HepG2 (cell line): ENCODE measurements around the gene HLA-DRB1. TPM values are rescaled to one million over a fixed set of nuclear protein-coding genes. Genes with fewer than 3 reads are reported as not detected.

Experiments
- ATAC-seq: fragments of 200-7000 bp; cut with Tn5 transposase; 3 replicates; pipeline ENCODE4 v1.9.1; 2020; ENCODE audit warnings: mild to moderate bottlenecking, moderate library complexity
- BruUV-seq: library from RNA; stranded (reverse); fragments of 400-500 nt; replicated peaks from 2 replicates; lab custom pipeline; 2021; lab: Mats Ljungman, UMichigan
- CTCF ChIA-PET: fragments of 300-600 bp; formaldehyde crosslinking; extraction: SDS; loops from one replicate; lab custom pipeline; 2021; ENCODE audit warnings: low total read pairs, inconsistent platforms, low intra/inter-chr PET ratio; lab: Yijun Ruan, JAX
- POLR2A ChIA-PET: fragments of 350-600 bp; sonication (Branson Sonifier 250); formaldehyde crosslinking; loops from one replicate; lab custom pipeline; 2020; ENCODE audit warnings: antibody characterized with exemption, inconsistent platforms; lab: Yijun Ruan, JAX
- DNase-seq: peaks from one replicate; pipeline ENCODE4 v3.0.0-alpha.2; 2015; ENCODE audit warnings: low spot score
- FAIRE-seq: peaks from 3 replicates; lab custom pipeline; 2011; peaks lifted over from hg19 to GRCh38; lab: Jason Lieb, UNC
- H2AFZ ChIP-seq: one replicate; pipeline ENCODE4 v1.6.1; 2011; ENCODE audit warnings: low read length, inconsistent platforms
- H3K27ac ChIP-seq: fragments of 300-600 bp; 3 replicates; pipeline ENCODE4 v1.8.0; 2011; ENCODE audit warnings: mixed run types, mild to moderate bottlenecking, mixed read lengths, low read length, inconsistent platforms; ENCODE audit not compliant: insufficient read depth; ENCODE audit errors: extremely low read length
- H3K27me3 ChIP-seq, 2 experiments: fragments of 200-600 bp in 1 of 2; 2 replicates in 1 of 2; 3 replicates in 1 of 2; pipeline versions ENCODE4 v1.6.0 to v1.8.0; 2011; ENCODE audit warnings: low read length in 2 of 2, mild to moderate bottlenecking in 2 of 2, moderate library complexity in 2 of 2, inconsistent platforms in 1 of 2; ENCODE audit not compliant: insufficient read depth in 2 of 2, control insufficient read depth in 1 of 2
- H3K36me3 ChIP-seq, 2 experiments: fragments of 200-600 bp in 1 of 2; replicated peaks in 1 of 2; 2 replicates in 1 of 2; 3 replicates in 1 of 2; pipeline versions ENCODE4 v1.5.1 to v1.8.0; 2011; ENCODE audit warnings: low read length in 2 of 2, inconsistent platforms in 1 of 2; ENCODE audit not compliant: insufficient read depth in 2 of 2, control insufficient read depth in 1 of 2
- H3K4me1 ChIP-seq: 2 replicates; pipeline ENCODE4 v1.5.1; 2012; ENCODE audit warnings: low read length, inconsistent platforms; ENCODE audit not compliant: insufficient read depth
- H3K4me2 ChIP-seq: 2 replicates; pipeline ENCODE4 v1.6.0; 2011; ENCODE audit warnings: low read depth, low read length, inconsistent platforms
- H3K4me3 ChIP-seq, 3 experiments: fragments of 200-600 bp in 1 of 3; sonication (generic), shearing (Covaris generic) in 1 of 3; replicated peaks in 1 of 3; 2 replicates each; pipeline ENCODE4 v1.5.1; 2011 to 2016; ENCODE audit warnings: low read length in 3 of 3, inconsistent platforms in 2 of 3, low read depth in 2 of 3, mild to moderate bottlenecking in 2 of 3, control low read depth in 1 of 3, mixed read lengths in 1 of 3; ENCODE audit not compliant: insufficient read depth in 1 of 3
- H3K79me2 ChIP-seq: one replicate; pipeline ENCODE4 v1.6.1; 2011; ENCODE audit warnings: low read length, inconsistent platforms; ENCODE audit not compliant: insufficient read depth
- H3K9ac ChIP-seq: 2 replicates; pipeline ENCODE4 v1.6.0; 2011; ENCODE audit warnings: mild to moderate bottlenecking, low read depth, low read length, inconsistent platforms; ENCODE audit not compliant: insufficient read depth
- H3K9me3 ChIP-seq: 2 replicates; pipeline ENCODE4 v1.5.1; 2012; ENCODE audit warnings: mild to moderate bottlenecking, low read length
- H4K20me1 ChIP-seq: 2 replicates; pipeline ENCODE4 v1.6.0; 2011; ENCODE audit warnings: inconsistent platforms, mild to moderate bottlenecking, low read length, moderate library complexity; ENCODE audit not compliant: insufficient read depth
- ATF7 ChIP-seq, 2 experiments: fragments of 450-650 bp in 1 of 2; sonication (generic) in 1 of 2; formaldehyde crosslinking in 1 of 2; IDR thresholded peaks; 2 replicates each; pipeline versions ENCODE4 v1.4.0 to v1.6.1; 2016 to 2020; ENCODE audit warnings: antibody characterized with exemption in 1 of 2, mild to moderate bottlenecking in 1 of 2, missing genetic modification reagents in 1 of 2
- FOXA3 ChIP-seq: IDR thresholded peaks from 2 replicates; pipeline ENCODE4 v1.6.1; 2016; ENCODE audit warnings: missing genetic modification reagents, missing compliant biosample characterization
- GABPA ChIP-seq, 2 experiments: IDR thresholded peaks; 2 replicates each; pipeline ENCODE4 v1.6.1; 2011 to 2016; ENCODE audit warnings: low read depth in 2 of 2, low read length in 1 of 2, missing biosample characterization in 1 of 2, missing genetic modification characterization in 1 of 2
- SRSF4 ChIP-seq: fragments of 200-400 bp; formaldehyde crosslinking; IDR thresholded peaks from one replicate; pipeline ENCODE4 v1.6.1; 2018; ENCODE audit warnings: mild to moderate bottlenecking, low read depth, low read length, moderate library complexity; ENCODE audit not compliant: poor library complexity, severe bottlenecking
- ZBTB2 ChIP-seq: sonication (generic); formaldehyde crosslinking; IDR thresholded peaks from 2 replicates; pipeline ENCODE4 v1.8.0; 2022; ENCODE audit warnings: low read depth, missing genetic modification reagents
- ZNF431 ChIP-seq: sonication (generic); formaldehyde crosslinking; IDR thresholded peaks from 2 replicates; pipeline ENCODE4 v1.9.0; 2022; ENCODE audit warnings: missing genetic modification reagents, low read depth, mild to moderate bottlenecking, borderline replicate concordance
- ZNF616 ChIP-seq: sonication (generic); formaldehyde crosslinking; IDR thresholded peaks from 2 replicates; pipeline ENCODE4 v1.5.0; 2020; ENCODE audit warnings: low read depth, mild to moderate bottlenecking, missing genetic modification reagents
- ZNF782 ChIP-seq: sonication (generic); formaldehyde crosslinking; IDR thresholded peaks from 2 replicates; pipeline ENCODE4 v1.4.0; 2020; ENCODE audit warnings: missing genetic modification reagents, mild to moderate bottlenecking, borderline replicate concordance
- WGBS: methylation state at CpG from one replicate; pipeline ENCODE4 v1.1.6; 2017; ENCODE audit warnings: low lambda C conversion rate; 5-methylcytosine and 5-hydroxymethylcytosine counted together
- in situ Hi-C: cut with HindIII; loops from 2 replicates; pipeline ENCODE4 v1.10.0; 2017; ENCODE audit warnings: low pct_unique_long_range_greater_than_20kb; ENCODE audit not compliant: extremely low pct_ligation_motif_present
- intact Hi-C: fragments of 100-400 bp; cut with micrococcal nuclease; formaldehyde crosslinking; loops from one replicate; pipeline ENCODE4 v1.10.0; 2022; ENCODE audit not compliant: unreplicated experiment
- polyA plus RNA-seq, 8 experiments: library from polyadenylated mRNA; depleted of rRNA in 3 of 8; stranded (reverse) in 7 of 8; unstranded in 1 of 8; fragments of >200 nt; fragmentation: Illumina TruSeq in 4 of 8; extraction: Trizol in 4 of 8; gene quantifications; 2 replicates each; pipeline versions ENCODE4 v1.2.1 to v1.2.3, GENCODE V29; 2011 to 2016; ENCODE audit warnings: low read depth in 4 of 8, missing spikeins in 1 of 8, mixed read lengths in 1 of 8; ENCODE audit not compliant: insufficient read depth in 1 of 8
- total RNA-seq, 5 experiments: library from RNA; depleted of rRNA; stranded (reverse); fragments of >200 nt; fragmentation: Illumina TruSeq; extraction: Trizol; gene quantifications; 2 replicates each; pipeline ENCODE4 v1.2.3, GENCODE V29; 2016; ENCODE audit warnings: low read depth in 1 of 5
- TF ChIP-seq, protein P1 (sequence below): sonication (generic); formaldehyde crosslinking; IDR thresholded peaks from 2 replicates; pipeline ENCODE4 v1.9.0; 2021; ENCODE audit warnings: mild to moderate bottlenecking, missing genetic modification reagents

The HLA-DRB1 gene
- total and polyA plus RNA-seq, 2 of the 13 experiments (the other 11 are each of a cell fraction or from before 2014, with no cell fraction given) = 0.09 TPM; not detected in 1

DNA sequence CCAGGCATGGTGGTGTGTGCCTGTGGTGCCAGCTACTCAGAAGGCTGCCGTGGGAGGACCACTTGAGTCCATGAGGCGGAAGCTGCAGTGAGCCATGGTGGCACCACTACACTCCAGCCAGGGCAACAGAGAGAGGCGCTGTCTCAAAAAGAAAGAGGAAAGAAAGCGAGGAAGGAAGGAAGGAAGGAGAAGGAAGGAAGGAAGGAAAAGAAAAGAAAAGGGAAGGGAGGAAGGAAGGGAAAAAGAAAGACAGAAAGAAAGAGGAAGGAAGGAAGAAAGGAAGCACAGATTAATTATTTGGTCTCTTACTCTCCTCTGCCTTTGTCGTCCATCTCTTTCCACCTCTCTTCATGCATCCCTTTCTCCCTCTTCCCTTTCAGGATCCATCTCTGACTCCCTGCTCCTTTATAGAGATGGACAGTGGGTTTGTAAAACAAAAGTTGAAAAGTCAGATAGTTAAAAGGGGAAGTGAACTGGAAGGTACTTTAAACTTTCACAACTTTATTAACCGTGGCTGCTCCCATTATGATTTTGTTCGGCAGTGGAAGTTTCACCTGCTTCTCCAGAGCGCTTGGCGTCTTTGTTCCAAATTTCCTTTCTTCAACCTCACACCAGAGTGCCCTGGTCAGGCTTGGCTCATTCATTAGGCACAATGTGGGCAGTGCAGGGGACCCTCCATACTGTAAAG lies 49.0 kb upstream of the HLA-DRB1 start:
- Histone ChIP-seq H4K20me1 (no peaks in the 10 kb centered on the region), H3K4me2 (no peak overlapping the region), H3K27me3 (peaks cover 2 to 9% of the 10 kb centered on the region in 2 experiments; a peak in 3 of 5 replicates), H3K36me3 (no peaks in the 10 kb centered on the region), H3K4me3 (no peak overlapping the region), H2AFZ (no peak overlapping the region), H3K27ac (no peak overlapping the region), H3K79me2 (no peaks in the 10 kb centered on the region), H3K9me3 (no peaks in the 10 kb centered on the region), H3K9ac (no peak overlapping the region), H3K4me1 (no peaks in the 10 kb centered on the region)
- 6% methylated on average over 9 of the region's 9 CpGs for WGBS
- DNase-seq = no peak
- intact Hi-C loops (no loop called here), in situ Hi-C loops (no loop called here)
- CTCF ChIA-PET = no interaction called here
- POLR2A ChIA-PET = no interaction called here
- no TSS peak for BruUV-seq
- FAIRE-seq = no peak
- no peak for TF ChIP-seq ZNF431 (CRISPR knock-in tag)
- no peak for TF ChIP-seq SRSF4
- ATAC-seq = no peak

DNA sequence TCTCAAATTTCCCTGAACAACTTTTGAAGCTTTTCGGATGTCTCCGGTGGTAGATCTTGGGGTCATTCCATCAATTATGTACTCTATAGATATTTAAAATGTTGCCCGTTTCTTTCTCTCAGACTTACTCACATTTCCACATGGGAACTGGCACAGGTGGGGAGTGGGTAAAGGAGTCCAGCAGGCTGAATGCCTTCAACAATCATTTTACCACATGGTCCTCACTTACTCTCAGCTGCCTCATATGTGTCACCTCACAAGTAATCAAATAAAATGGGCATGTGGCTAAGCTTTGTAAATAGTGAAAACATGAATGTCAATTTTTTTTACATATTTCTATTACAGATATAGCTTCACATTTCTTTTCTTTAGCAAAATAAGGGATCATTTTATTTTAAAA lies 48.2 kb upstream of the HLA-DRB1 start:
- ATAC-seq = no peak
- BruUV-seq = no TSS peak
- Histone ChIP-seq H3K36me3 (no peaks in the 10 kb centered on the region), H4K20me1 (no peaks in the 10 kb centered on the region), H3K4me2 (no peak overlapping the region), H3K9ac (no peak overlapping the region), H3K27me3 (peaks cover 2 to 9% of the 10 kb centered on the region in 2 experiments; a peak in 3 of 5 replicates), H3K4me1 (no peaks in the 10 kb centered on the region), H3K79me2 (no peaks in the 10 kb centered on the region), H2AFZ (no peak overlapping the region), H3K4me3 (no peak overlapping the region), H3K9me3 (no peaks in the 10 kb centered on the region), H3K27ac (no peak overlapping the region)
- in situ Hi-C loops = no loop called here
- 12% methylated on average over 3 of the region's 3 CpGs for WGBS
- no peak for DNase-seq
- ChIA-PET POLR2A (no interaction called here), CTCF (no interaction called here)
- FAIRE-seq = no peak
- intact Hi-C loops = no loop called here
- TF ChIP-seq, protein P1, sequence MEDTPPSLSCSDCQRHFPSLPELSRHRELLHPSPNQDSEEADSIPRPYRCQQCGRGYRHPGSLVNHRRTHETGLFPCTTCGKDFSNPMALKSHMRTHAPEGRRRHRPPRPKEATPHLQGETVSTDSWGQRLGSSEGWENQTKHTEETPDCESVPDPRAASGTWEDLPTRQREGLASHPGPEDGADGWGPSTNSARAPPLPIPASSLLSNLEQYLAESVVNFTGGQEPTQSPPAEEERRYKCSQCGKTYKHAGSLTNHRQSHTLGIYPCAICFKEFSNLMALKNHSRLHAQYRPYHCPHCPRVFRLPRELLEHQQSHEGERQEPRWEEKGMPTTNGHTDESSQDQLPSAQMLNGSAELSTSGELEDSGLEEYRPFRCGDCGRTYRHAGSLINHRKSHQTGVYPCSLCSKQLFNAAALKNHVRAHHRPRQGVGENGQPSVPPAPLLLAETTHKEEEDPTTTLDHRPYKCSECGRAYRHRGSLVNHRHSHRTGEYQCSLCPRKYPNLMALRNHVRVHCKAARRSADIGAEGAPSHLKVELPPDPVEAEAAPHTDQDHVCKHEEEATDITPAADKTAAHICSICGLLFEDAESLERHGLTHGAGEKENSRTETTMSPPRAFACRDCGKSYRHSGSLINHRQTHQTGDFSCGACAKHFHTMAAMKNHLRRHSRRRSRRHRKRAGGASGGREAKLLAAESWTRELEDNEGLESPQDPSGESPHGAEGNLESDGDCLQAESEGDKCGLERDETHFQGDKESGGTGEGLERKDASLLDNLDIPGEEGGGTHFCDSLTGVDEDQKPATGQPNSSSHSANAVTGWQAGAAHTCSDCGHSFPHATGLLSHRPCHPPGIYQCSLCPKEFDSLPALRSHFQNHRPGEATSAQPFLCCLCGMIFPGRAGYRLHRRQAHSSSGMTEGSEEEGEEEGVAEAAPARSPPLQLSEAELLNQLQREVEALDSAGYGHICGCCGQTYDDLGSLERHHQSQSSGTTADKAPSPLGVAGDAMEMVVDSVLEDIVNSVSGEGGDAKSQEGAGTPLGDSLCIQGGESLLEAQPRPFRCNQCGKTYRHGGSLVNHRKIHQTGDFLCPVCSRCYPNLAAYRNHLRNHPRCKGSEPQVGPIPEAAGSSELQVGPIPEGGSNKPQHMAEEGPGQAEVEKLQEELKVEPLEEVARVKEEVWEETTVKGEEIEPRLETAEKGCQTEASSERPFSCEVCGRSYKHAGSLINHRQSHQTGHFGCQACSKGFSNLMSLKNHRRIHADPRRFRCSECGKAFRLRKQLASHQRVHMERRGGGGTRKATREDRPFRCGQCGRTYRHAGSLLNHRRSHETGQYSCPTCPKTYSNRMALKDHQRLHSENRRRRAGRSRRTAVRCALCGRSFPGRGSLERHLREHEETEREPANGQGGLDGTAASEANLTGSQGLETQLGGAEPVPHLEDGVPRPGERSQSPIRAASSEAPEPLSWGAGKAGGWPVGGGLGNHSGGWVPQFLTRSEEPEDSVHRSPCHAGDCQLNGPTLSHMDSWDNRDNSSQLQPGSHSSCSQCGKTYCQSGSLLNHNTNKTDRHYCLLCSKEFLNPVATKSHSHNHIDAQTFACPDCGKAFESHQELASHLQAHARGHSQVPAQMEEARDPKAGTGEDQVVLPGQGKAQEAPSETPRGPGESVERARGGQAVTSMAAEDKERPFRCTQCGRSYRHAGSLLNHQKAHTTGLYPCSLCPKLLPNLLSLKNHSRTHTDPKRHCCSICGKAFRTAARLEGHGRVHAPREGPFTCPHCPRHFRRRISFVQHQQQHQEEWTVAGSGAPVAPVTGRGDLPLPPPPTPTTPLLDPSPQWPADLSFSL (CRISPR knock-in tag) = no peak
- TF ChIP-seq ZNF616 (CRISPR knock-in tag) (no peak), ZBTB2 (CRISPR knock-in tag) (no peak), ATF7 (IDR thresholded peaks at IDR 0.05) (no peak), ATF7 (CRISPR knock-in tag; IDR thresholded peaks at IDR 0.05) (no peak), ZNF782 (CRISPR knock-in tag) (no peak), FOXA3 (no peak), GABPA (IDR thresholded peaks at IDR 0.05; ENCODE audit: low read depth, low read length) (no peak), GABPA (CRISPR knock-in tag; IDR thresholded peaks at IDR 0.05; ENCODE audit: low read depth) (no peak)
